ENCODE measurements around the gene BRD4.
A peak's percentile ranks its signal among the peaks of the same experiment; 100 is the strongest.

Gene BRD4

GRCh38 chr19:15313649-15314279, 18.6 kb downstream of the BRD4 start:
- DNase-seq, result no peak

GRCh38 chr19:15307169-15307568, 25.2 kb downstream of the BRD4 start:
- no peak for DNase-seq

GRCh38 chr19:15305582-15306334, 26.6 kb downstream of the BRD4 start:
- DNase-seq, result no peak

- no peak for DNase-seq
Measured at GRCh38 chr19:15304140-15304705, 28.1 kb downstream of the BRD4 start.

- DNase-seq, result no peak
Measured at GRCh38 chr19:15303105-15303780, 29.1 kb downstream of the BRD4 start.

GRCh38 chr19:15300533-15301197, 31.7 kb downstream of the BRD4 start:
- peak; percentile 36 to 54 for DNase-seq

GRCh38 chr19:15299568-15300409, 32.5 kb downstream of the BRD4 start:
- no peak for DNase-seq

GRCh38 chr19:15298847-15299567, 33.3 kb downstream of the BRD4 start:
- DNase-seq, result no peak

- peak in 1 of 2 donors; percentile 29 for DNase-seq
Measured at GRCh38 chr19:15297416-15298224, 34.7 kb downstream of the BRD4 start.

- no peak for DNase-seq
Measured at GRCh38 chr19:15296841-15297415, 35.4 kb downstream of the BRD4 start.

GRCh38 chr19:15296353-15296752, 36.0 kb downstream of the BRD4 start:
- DNase-seq, result no peak

- no peak for DNase-seq
Measured at GRCh38 chr19:15294561-15294990, 37.8 kb downstream of the BRD4 start.

GRCh38 chr19:15293781-15294491, 38.4 kb downstream of the BRD4 start:
- DNase-seq, result no peak

GRCh38 chr19:15292847-15293582, 39.3 kb downstream of the BRD4 start:
- DNase-seq, result no peak

- no peak for DNase-seq
Measured at GRCh38 chr19:15292140-15292539, 40.2 kb downstream of the BRD4 start.

GRCh38 chr19:15291548-15292021, 40.8 kb downstream of the BRD4 start:
- no peak for DNase-seq

- DNase-seq, result no peak
Measured at GRCh38 chr19:15291089-15291488, 41.2 kb downstream of the BRD4 start.

- DNase-seq, result no peak
Measured at GRCh38 chr19:15290166-15290565, 42.2 kb downstream of the BRD4 start.
